Endothelial cell of umbilical vein (primary cell): ENCODE data around the gene SLC13A5.

Source experiments
- CTCF ChIP-seq, 2 donors: IDR thresholded peaks; 1 replicate in 1 of 2; 2 replicates in 1 of 2; pipeline ENCODE4 v1.5.1; 2011; ENCODE audit warnings: low read length in 2 of 2, mild to moderate bottlenecking in 2 of 2, moderate library complexity in 2 of 2, control low read depth in 1 of 2, inconsistent platforms in 1 of 2, low read depth in 1 of 2; ENCODE audit not compliant: insufficient read depth in 1 of 2; ENCODE audit errors: extremely low read depth in 1 of 2
- MYC ChIP-seq: IDR thresholded peaks from one replicate; pipeline ENCODE4 v1.6.1; 2011; ENCODE audit warnings: mild to moderate bottlenecking, low read depth, low read length

GRCh38 chr17:6651919-6652452 is 61.2 kb downstream of the SLC13A5 start:
- TF ChIP-seq MYC (no peak), CTCF (IDR thresholded peaks at IDR 0.05; ENCODE audit: extremely low read depth in 1 of 2, insufficient read depth in 1 of 2, low read depth in 1 of 2, low read length in 2 of 2) (no peak)
